IMR-90 (cell line): ENCODE results near the gene FAM98C. TPM values are rescaled to one million over a fixed set of nuclear protein-coding genes. Genes with fewer than 3 reads are reported as not detected.

Experiments
- ATAC-seq: fragments of 200-7000 bp; cut with Tn5 transposase; 2 replicates; pipeline ENCODE4 v1.9.1; 2020; ENCODE audit warnings: low read depth, mild to moderate bottlenecking, moderate library complexity
- BruUV-seq: library from RNA; stranded (reverse); fragments of 400-500 nt; replicated peaks from 2 replicates; lab custom pipeline; 2021; lab: Mats Ljungman, UMichigan
- CTCF ChIA-PET: fragments of 300-600 bp; formaldehyde crosslinking; extraction: SDS; loops from one replicate; lab custom pipeline; 2021; ENCODE audit warnings: antibody characterized with exemption; lab: Yijun Ruan, JAX
- POLR2A ChIA-PET: fragments of 300-600 bp; sonication (Branson Sonifier 250); formaldehyde crosslinking; loops from one replicate; lab custom pipeline; 2022; ENCODE audit warnings: antibody characterized with exemption; ENCODE audit not compliant: unreplicated experiment; lab: Charles Lee
- DNase-seq: peaks from one replicate; pipeline ENCODE4 v3.0.0; 2013
- H2AFZ ChIP-seq: replicated peaks from 2 replicates; pipeline ENCODE3; 2013; ENCODE audit warnings: low read length, mild to moderate bottlenecking; ENCODE audit not compliant: poor library complexity
- H2AK5ac ChIP-seq: 2 replicates; pipeline ENCODE4 v1.6.1; 2013; ENCODE audit warnings: low read depth, low read length, inconsistent platforms
- H2AK9ac ChIP-seq: replicated peaks from 2 replicates; pipeline ENCODE3; 2013; ENCODE audit warnings: mild to moderate bottlenecking, low read depth, low read length, moderate library complexity; ENCODE audit not compliant: poor library complexity
- H2BK120ac ChIP-seq: 2 replicates; pipeline ENCODE4 v1.6.1; 2013; ENCODE audit warnings: low read depth, low read length, inconsistent platforms
- H2BK15ac ChIP-seq: 3 replicates; pipeline ENCODE4 v1.6.1; 2013; ENCODE audit warnings: low read depth, low read length, inconsistent platforms
- H2BK20ac ChIP-seq: 2 replicates; pipeline ENCODE4 v1.6.1; 2013; ENCODE audit warnings: low read depth, mild to moderate bottlenecking, inconsistent platforms, low read length, moderate library complexity
- H2BK5ac ChIP-seq: 2 replicates; pipeline ENCODE4 v1.6.1; 2013; ENCODE audit warnings: mild to moderate bottlenecking, low read depth, low read length, inconsistent platforms; ENCODE audit not compliant: poor library complexity, severe bottlenecking
- H3K14ac ChIP-seq: replicated peaks from 2 replicates; pipeline ENCODE4 v1.6.1; 2013; ENCODE audit warnings: low read depth, low read length, inconsistent platforms
- H3K18ac ChIP-seq: 2 replicates; pipeline ENCODE4 v1.6.1; 2013; ENCODE audit warnings: low read depth, low read length, control low read depth
- H3K23ac ChIP-seq: 2 replicates; pipeline ENCODE4 v1.6.1; 2013; ENCODE audit warnings: low read depth, low read length, inconsistent platforms
- H3K27ac ChIP-seq: 2 replicates; pipeline ENCODE4 v1.5.1; 2013; ENCODE audit warnings: mild to moderate bottlenecking, control low read depth, low read length; ENCODE audit not compliant: insufficient read depth
- H3K27me3 ChIP-seq: 2 replicates; pipeline ENCODE4 v1.6.1; 2013; ENCODE audit warnings: low read length; ENCODE audit not compliant: control insufficient read depth, insufficient read depth
- H3K36me3 ChIP-seq: 2 replicates; pipeline ENCODE4 v1.6.1; 2013; ENCODE audit warnings: low read length, mixed read lengths; ENCODE audit not compliant: control insufficient read depth, insufficient read depth
- H3K4ac ChIP-seq: 2 replicates; pipeline ENCODE4 v1.6.1; 2013; ENCODE audit warnings: low read depth, low read length, inconsistent platforms
- H3K4me1 ChIP-seq: 2 replicates; pipeline ENCODE4 v1.6.1; 2013; ENCODE audit warnings: low read length, mixed read lengths; ENCODE audit not compliant: control insufficient read depth, insufficient read depth
- H3K4me2 ChIP-seq: 2 replicates; pipeline ENCODE4 v1.6.1; 2013; ENCODE audit warnings: low read depth, mild to moderate bottlenecking, control low read depth, low read length, moderate library complexity
- H3K4me3 ChIP-seq: 2 replicates; pipeline ENCODE4 v1.5.1; 2013; ENCODE audit warnings: low read depth, mild to moderate bottlenecking, control low read depth, low read length, moderate library complexity; ENCODE audit not compliant: insufficient read depth
- H3K56ac ChIP-seq: 2 replicates; pipeline ENCODE4 v1.6.1; 2013; ENCODE audit warnings: low read length, inconsistent platforms; ENCODE audit not compliant: insufficient read depth; ENCODE audit errors: extremely low read depth
- H3K79me1 ChIP-seq, 2 experiments: 2 replicates each; pipeline ENCODE4 v1.6.1; 2013; ENCODE audit warnings: low read length in 2 of 2, inconsistent platforms in 1 of 2, low read depth in 1 of 2
- H3K9ac ChIP-seq: 2 replicates; pipeline ENCODE4 v1.6.1; 2013; ENCODE audit warnings: low read depth, low read length, control low read depth
- H3K9me1 ChIP-seq: 2 replicates; pipeline ENCODE4 v1.6.1; 2013; ENCODE audit warnings: low read length, inconsistent platforms; ENCODE audit not compliant: insufficient read depth
- H3K9me3 ChIP-seq: 2 replicates; pipeline ENCODE4 v1.6.1; 2013; ENCODE audit warnings: low read length; ENCODE audit not compliant: control insufficient read depth, insufficient read depth
- H4K20me1 ChIP-seq: 2 replicates; pipeline ENCODE4 v1.6.1; 2013; ENCODE audit warnings: low read length, inconsistent platforms; ENCODE audit not compliant: insufficient read depth
- H4K5ac ChIP-seq: 2 replicates; pipeline ENCODE4 v1.6.1; 2013; ENCODE audit warnings: mild to moderate bottlenecking, low read depth, low read length, control low read depth
- H4K8ac ChIP-seq, 2 experiments: 2 replicates each; pipeline ENCODE4 v1.6.1; 2013; ENCODE audit warnings: low read depth in 2 of 2, low read length in 2 of 2, control low read depth in 1 of 2, inconsistent platforms in 1 of 2
- H4K91ac ChIP-seq: 2 replicates; pipeline ENCODE4 v1.6.1; 2013; ENCODE audit warnings: low read depth, low read length, inconsistent platforms; ENCODE audit not compliant: insufficient read depth
- MXI1 ChIP-seq: IDR thresholded peaks from 2 replicates; pipeline ENCODE4 v1.6.1; 2012; ENCODE audit warnings: low read depth, mild to moderate bottlenecking, low read length, moderate library complexity, borderline replicate concordance
- NFE2L2 ChIP-seq: fragments of 150-350 bp; IDR thresholded peaks from 2 replicates; pipeline ENCODE4 v1.6.1; 2016; ENCODE audit warnings: low read depth, mild to moderate bottlenecking, low read length
- RCOR1 ChIP-seq: IDR thresholded peaks from 2 replicates; pipeline ENCODE4 v1.6.1; 2012; ENCODE audit warnings: mild to moderate bottlenecking, low read length, improper control_type of control experiment; ENCODE audit not compliant: insufficient replicate concordance
- RFX5 ChIP-seq: IDR thresholded peaks from 2 replicates; pipeline ENCODE4 v1.8.0; 2012; ENCODE audit warnings: low read depth, mild to moderate bottlenecking, low read length, moderate library complexity
- WGBS, 2 experiments: methylation state at CpG; one replicate each; pipeline versions ENCODE4 v1.1.5 to v1.1.7; 2013; ENCODE audit warnings: missing lambda C conversion rate in 2 of 2; ENCODE audit not compliant: insufficient read length in 1 of 2; ENCODE audit errors: extremely low coverage in 2 of 2; 5-methylcytosine and 5-hydroxymethylcytosine counted together
- dilution Hi-C: fragments of 300-500 bp; cut with HindIII; formaldehyde crosslinking; loops from one replicate; pipeline ENCODE4 v1.14.3; 2018; ENCODE audit warnings: low sequenced_read_pairs; ENCODE audit not compliant: unreplicated experiment
- in situ Hi-C: fragments of 300-500 bp; cut with MboI; formaldehyde crosslinking; loops from 3 replicates; pipeline ENCODE4 v1.14.3; 2019; ENCODE audit warnings: low sequenced_read_pairs, inconsistent platforms, mixed read lengths
- intact Hi-C: fragments of 100-400 bp; cut with micrococcal nuclease; formaldehyde crosslinking; loops from 2 replicates; pipeline ENCODE4 v1.10.0; 2022
- polyA plus RNA-seq, 3 experiments: library from polyadenylated mRNA; depleted of rRNA; stranded (reverse); fragments of >200 nt; gene quantifications; 2 replicates each; pipeline ENCODE4 v1.2.3, GENCODE V29; 2012; ENCODE audit warnings: low replicate concordance in 1 of 3
- total RNA-seq: library from RNA; depleted of rRNA; stranded (reverse); fragments of >200 nt; gene quantifications from 2 replicates; pipeline ENCODE4 v1.2.3, GENCODE V29; 2012
- TF ChIP-seq, protein P1 (sequence below): conservative IDR thresholded peaks from 2 replicates; pipeline ENCODE4 v1.5.1; 2012; ENCODE audit warnings: mild to moderate bottlenecking, low read depth, low read length, improper control_type of control experiment
- TF ChIP-seq, protein P2 (sequence below): fragments of 150-350 bp; IDR thresholded peaks from 2 replicates; pipeline ENCODE4 v1.6.1; 2017; ENCODE audit warnings: mild to moderate bottlenecking, antibody characterized with exemption, low read length, low read depth

The FAM98C gene
- total and polyA plus RNA-seq, 2 of the 4 experiments (the other 2 are of a cell fraction): 3.6 to 17.9 TPM

DNA sequence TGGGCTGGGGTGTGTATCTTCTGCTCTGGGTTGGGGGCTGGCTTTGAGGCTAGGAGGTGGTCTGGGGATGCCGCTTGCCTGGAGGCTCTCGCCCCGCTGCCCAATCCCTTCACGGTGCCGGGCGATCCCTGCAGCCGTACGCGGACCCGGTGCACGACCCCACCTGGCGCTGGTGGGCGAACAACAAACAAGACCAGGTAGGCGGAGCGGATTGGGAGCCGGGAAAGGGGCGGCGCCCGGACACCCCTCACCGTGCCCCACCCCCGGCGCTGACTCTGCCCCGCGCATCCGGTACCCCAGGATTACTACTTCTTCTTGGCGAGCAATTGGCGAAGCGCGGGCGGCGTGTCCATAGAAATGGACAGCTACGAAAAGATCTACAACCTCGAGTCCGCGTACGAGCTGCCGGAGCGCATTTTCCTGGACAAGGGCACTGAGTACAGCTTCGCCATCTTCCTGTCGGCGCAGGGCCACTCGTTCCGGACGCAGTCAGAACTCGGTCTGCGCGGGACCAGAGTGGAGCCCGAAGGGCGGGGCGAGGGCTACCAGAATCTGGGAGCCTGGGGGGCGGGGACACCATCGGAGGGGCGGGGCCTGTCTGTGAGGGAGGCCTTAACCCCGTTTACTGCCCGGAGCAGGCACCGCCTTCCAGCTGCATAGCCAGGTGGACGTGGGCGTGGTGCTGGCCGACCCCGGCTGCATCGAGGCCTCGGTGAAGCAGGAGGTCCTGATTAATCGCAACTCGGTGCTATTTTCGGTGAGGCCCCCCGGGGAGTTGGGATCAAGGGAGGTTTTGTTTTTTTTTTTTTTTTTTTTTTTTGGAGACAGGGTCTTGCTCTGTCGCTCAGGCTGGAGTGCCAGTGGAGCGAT lies 40.6 kb upstream of the FAM98C start:
- H2BK15ac ChIP-seq: no peak overlapping the region
- H3K4ac ChIP-seq: no peak overlapping the region
- H2AK9ac ChIP-seq: peak overlapping the region; percentile 47
- H3K18ac ChIP-seq: no peak overlapping the region
- TF ChIP-seq RFX5: no peak
- no peak for TF ChIP-seq MXI1
- TF ChIP-seq, protein P1, sequence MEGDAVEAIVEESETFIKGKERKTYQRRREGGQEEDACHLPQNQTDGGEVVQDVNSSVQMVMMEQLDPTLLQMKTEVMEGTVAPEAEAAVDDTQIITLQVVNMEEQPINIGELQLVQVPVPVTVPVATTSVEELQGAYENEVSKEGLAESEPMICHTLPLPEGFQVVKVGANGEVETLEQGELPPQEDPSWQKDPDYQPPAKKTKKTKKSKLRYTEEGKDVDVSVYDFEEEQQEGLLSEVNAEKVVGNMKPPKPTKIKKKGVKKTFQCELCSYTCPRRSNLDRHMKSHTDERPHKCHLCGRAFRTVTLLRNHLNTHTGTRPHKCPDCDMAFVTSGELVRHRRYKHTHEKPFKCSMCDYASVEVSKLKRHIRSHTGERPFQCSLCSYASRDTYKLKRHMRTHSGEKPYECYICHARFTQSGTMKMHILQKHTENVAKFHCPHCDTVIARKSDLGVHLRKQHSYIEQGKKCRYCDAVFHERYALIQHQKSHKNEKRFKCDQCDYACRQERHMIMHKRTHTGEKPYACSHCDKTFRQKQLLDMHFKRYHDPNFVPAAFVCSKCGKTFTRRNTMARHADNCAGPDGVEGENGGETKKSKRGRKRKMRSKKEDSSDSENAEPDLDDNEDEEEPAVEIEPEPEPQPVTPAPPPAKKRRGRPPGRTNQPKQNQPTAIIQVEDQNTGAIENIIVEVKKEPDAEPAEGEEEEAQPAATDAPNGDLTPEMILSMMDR: no peak
- TF ChIP-seq, protein P2, sequence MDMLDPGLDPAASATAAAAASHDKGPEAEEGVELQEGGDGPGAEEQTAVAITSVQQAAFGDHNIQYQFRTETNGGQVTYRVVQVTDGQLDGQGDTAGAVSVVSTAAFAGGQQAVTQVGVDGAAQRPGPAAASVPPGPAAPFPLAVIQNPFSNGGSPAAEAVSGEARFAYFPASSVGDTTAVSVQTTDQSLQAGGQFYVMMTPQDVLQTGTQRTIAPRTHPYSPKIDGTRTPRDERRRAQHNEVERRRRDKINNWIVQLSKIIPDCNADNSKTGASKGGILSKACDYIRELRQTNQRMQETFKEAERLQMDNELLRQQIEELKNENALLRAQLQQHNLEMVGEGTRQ: no peak
- no peak for TF ChIP-seq RCOR1
- TF ChIP-seq NFE2L2: no peak
- no peak overlapping the region for H2BK5ac ChIP-seq
- POLR2A ChIA-PET: interaction anchor here (0.6 kb wide), 2 partner anchors 11 to 13 kb away, joined by 3 to 4 read pairs; no protein-coding TSS in a partner anchor
- H2AK5ac ChIP-seq: no peak overlapping the region
- no peaks in the 10 kb centered on the region for H3K79me1 ChIP-seq
- dilution Hi-C loops: no loop called here
- CTCF ChIA-PET: interaction anchor here (0.9 to 1.5 kb wide), 2 partner anchors 12 to 27 kb away, joined by 3 to 4 read pairs; partner anchors contain the start of genes CATSPERG and PSMD8
- peak overlapping the region; percentile 98 for H2AFZ ChIP-seq
- H3K27me3 ChIP-seq: peaks cover 44% of the 10 kb centered on the region
- no TSS peak for BruUV-seq
- H4K8ac ChIP-seq: peak overlapping the region in 1 of 2 experiments; percentile 24; a peak in 1 of 4 replicates
- H4K5ac ChIP-seq: no peak overlapping the region
- H4K91ac ChIP-seq: no peak overlapping the region
- intact Hi-C loops: no loop called here
- peak; percentile 49 for DNase-seq
- H2BK120ac ChIP-seq: no peak overlapping the region
- 3% methylated on average over 33 of the region's 68 CpGs; no CpG with 5 or more reads in 1 of the 2 experiments for WGBS, 2 experiments
- H2BK20ac ChIP-seq: no peak overlapping the region
- H3K23ac ChIP-seq: no peak overlapping the region
- no peak overlapping the region for H3K14ac ChIP-seq
- H3K56ac ChIP-seq: no peak overlapping the region
- in situ Hi-C loops: no loop called here
- H3K9me1 ChIP-seq: no peaks in the 10 kb centered on the region
- H3K4me2 ChIP-seq: peak overlapping the region; percentile 97
- no peaks in the 10 kb centered on the region for H3K36me3 ChIP-seq
- no peak overlapping the region for H3K9ac ChIP-seq
- no peaks in the 10 kb centered on the region for H3K9me3 ChIP-seq
- H3K4me1 ChIP-seq: no peaks in the 10 kb centered on the region
- H3K4me3 ChIP-seq: peak overlapping the region; percentile 66
- ATAC-seq: peak; percentile 83
- no peak overlapping the region for H3K27ac ChIP-seq
- H4K20me1 ChIP-seq: 0 out of 2 replicates have a peak, but pooled peaks cover 3% of the 10 kb centered on the region
